Esophagus muscularis mucosa (tissue), 4 donors: ENCODE measurements around the gene FBXO31. TPM values are rescaled to one million over a fixed set of nuclear protein-coding genes. Genes with fewer than 3 reads are reported as not detected.

Experiments
- DNase-seq: peaks from one replicate; pipeline ENCODE4 v3.0.0-alpha.2; 2017; ENCODE audit errors: extremely low spot score
- H3K27ac ChIP-seq, 4 donors: fragments of 200-600 bp; sonication (generic); replicated peaks in 1 of 4; 1 replicate in 3 of 4; 2 replicates in 1 of 4; pipeline ENCODE4 v1.5.1; 2016 to 2019; ENCODE audit warnings: mild to moderate bottlenecking in 1 of 4
- H3K27me3 ChIP-seq, 4 donors: fragments of 200-600 bp; sonication (generic); one replicate each; pipeline versions ENCODE4 v1.5.1 to v1.6.0; 2016 to 2019
- H3K36me3 ChIP-seq, 4 donors: fragments of 200-600 bp; sonication (generic); one replicate each; pipeline ENCODE4 v1.5.1; 2016 to 2019
- H3K4me1 ChIP-seq, 4 donors: fragments of 200-600 bp; sonication (generic); one replicate each; pipeline ENCODE4 v1.5.1; 2016 to 2019
- H3K4me3 ChIP-seq, 4 donors: fragments of 200-600 bp; sonication (generic); 1 replicate in 2 of 4; 2 replicates in 2 of 4; pipeline ENCODE4 v1.5.1; 2016 to 2019; ENCODE audit warnings: mild to moderate bottlenecking in 4 of 4, moderate library complexity in 1 of 4
- H3K9me3 ChIP-seq, 4 donors: fragments of 200-600 bp; sonication (generic); 1 replicate in 3 of 4; 2 replicates in 1 of 4; pipeline ENCODE4 v1.5.1; 2016 to 2019
- EP300 ChIP-seq: sonication (generic); formaldehyde crosslinking; IDR thresholded peaks from one replicate; pipeline ENCODE4 v1.6.1; 2017; ENCODE audit warnings: antibody characterized with exemption
- POLR2A ChIP-seq: fragments of 450-650 bp; IDR thresholded peaks from one replicate; pipeline ENCODE4 v1.6.1; 2017; ENCODE audit warnings: antibody characterized with exemption, moderate library complexity, mild to moderate bottlenecking, low read depth
- POLR2AphosphoS5 ChIP-seq, 2 donors: sonication (generic); formaldehyde crosslinking; IDR thresholded peaks; one replicate each; pipeline ENCODE4 v1.6.1; 2017; ENCODE audit warnings: antibody characterized with exemption in 2 of 2
- WGBS: methylation state at CpG from one replicate; pipeline ENCODE4 v1.1.5; 2018; 5-methylcytosine and 5-hydroxymethylcytosine counted together
- intact Hi-C: fragments of 100-400 bp; cut with DNase I; formaldehyde crosslinking; loops from one replicate; pipeline ENCODE4 v1.15.1; 2023
- total RNA-seq, 4 donors: library from RNA; depleted of rRNA; stranded (reverse); fragments of >200 nt; gene quantifications; one replicate each; pipeline versions ENCODE4 v1.1.0 to v1.2.1, GENCODE V29; 2016
- TF ChIP-seq, protein P1 (sequence below), 3 experiments: fragments of 200-600 bp in 2 of 3; fragments of 450-650 bp in 1 of 3; sonication (generic) in 2 of 3; IDR thresholded peaks; one replicate each; pipeline ENCODE4 v1.5.1; 2017 to 2019; ENCODE audit warnings: antibody characterized with exemption in 3 of 3, mild to moderate bottlenecking in 2 of 3, moderate library complexity in 1 of 3

The FBXO31 gene
- total RNA-seq, 4 donors from 2014 or later = 68.8 to 173 (median 102) TPM

DNA sequence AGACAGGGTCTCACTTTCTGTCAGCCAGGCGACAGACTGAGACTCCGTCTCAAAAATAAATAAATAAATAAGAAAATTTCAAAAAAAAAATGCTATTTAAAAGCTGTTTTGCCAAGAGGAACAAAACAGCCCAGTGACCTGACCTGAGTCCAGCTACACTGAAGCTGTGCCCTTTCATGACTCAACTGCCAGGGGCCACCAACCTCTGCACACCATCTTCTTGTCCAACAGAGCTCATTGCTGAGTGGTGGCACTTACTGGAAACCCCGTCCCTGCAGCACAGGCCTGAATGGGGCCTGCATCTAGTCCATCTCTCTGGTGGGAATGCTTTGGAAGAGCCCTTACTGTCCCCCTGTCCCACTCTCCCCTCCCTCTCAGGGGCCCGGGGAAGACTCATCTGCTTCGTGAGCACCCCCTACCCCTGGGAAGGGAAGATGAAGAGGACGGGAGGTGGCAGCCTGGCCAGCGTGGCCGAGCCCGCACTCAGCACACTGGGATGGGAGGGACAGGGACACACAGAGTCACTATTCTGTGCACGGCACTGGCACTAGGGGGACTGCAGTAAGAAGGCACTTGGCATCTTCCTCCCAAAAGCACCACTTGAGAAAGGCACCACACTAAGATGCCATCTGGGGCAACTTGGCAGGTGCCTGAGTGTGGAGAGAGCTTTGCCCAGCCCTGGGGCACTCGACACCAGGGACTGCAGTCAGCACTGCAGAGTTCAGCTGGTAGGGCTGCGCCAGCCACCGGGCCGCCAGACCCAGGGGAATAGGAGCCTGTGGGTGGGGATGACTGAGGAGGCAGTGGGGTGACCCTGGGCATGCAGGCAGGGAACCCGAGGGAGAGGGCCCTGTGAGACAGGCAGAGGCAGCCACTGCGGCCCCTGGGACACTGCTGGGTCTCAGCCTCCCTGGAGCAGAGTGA is 13.5 kb downstream of the FBXO31 start:
- Histone ChIP-seq H3K27me3 (no peaks in the 10 kb centered on the region), H3K36me3 (peaks cover 0 to 17% (median 12%) of the 10 kb centered on the region in 4 donors), H3K9me3 (no peaks in the 10 kb centered on the region), H3K4me3 (no peak overlapping the region), H3K27ac (no peak overlapping the region), H3K4me1 (peaks cover 61 to 84% (median 78%) of the 10 kb centered on the region in 4 donors)
- TF ChIP-seq POLR2A (no peak), POLR2AphosphoS5 (IDR thresholded peaks at IDR 0.05) (no peak), EP300 (no peak)
- TF ChIP-seq, protein P1, sequence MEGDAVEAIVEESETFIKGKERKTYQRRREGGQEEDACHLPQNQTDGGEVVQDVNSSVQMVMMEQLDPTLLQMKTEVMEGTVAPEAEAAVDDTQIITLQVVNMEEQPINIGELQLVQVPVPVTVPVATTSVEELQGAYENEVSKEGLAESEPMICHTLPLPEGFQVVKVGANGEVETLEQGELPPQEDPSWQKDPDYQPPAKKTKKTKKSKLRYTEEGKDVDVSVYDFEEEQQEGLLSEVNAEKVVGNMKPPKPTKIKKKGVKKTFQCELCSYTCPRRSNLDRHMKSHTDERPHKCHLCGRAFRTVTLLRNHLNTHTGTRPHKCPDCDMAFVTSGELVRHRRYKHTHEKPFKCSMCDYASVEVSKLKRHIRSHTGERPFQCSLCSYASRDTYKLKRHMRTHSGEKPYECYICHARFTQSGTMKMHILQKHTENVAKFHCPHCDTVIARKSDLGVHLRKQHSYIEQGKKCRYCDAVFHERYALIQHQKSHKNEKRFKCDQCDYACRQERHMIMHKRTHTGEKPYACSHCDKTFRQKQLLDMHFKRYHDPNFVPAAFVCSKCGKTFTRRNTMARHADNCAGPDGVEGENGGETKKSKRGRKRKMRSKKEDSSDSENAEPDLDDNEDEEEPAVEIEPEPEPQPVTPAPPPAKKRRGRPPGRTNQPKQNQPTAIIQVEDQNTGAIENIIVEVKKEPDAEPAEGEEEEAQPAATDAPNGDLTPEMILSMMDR (IDR thresholded peaks at IDR 0.05) = no peak
- intact Hi-C loops = no loop called here
- DNase-seq = no peak
- WGBS = 80% methylated on average over 12 of the region's 16 CpGs

DNA sequence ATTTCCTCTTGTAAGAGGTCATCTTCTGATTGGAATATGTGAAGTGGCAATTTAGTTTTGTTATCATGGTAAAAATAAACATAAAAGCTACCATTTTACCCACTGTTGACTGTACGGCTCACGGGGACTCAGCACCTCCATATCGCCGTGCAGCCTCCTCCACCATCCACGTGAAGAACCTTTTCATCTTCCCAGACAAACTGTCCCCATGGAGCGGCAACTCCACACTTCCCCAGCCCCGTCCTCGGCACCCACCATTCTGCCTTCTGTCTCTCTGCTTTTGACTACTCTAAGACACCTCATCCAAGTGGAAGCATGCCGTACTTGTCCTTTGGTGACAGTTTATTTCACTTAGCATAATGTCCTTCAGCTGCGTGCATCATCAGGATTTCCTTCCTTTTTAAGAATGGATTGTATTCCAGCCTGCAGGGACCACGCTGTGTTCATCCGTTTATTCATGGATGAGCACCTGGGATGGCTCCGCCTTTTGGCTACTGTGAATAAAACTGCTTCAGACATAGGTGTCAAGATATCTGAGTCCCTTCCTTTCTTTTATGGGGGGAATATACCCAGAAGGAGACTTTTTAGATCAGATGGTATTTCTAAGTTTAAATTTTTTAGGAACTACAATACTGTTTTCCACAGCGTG is 14.3 kb downstream of the FBXO31 start:
- 83% methylated on average over 14 of the region's 14 CpGs for WGBS

DNA sequence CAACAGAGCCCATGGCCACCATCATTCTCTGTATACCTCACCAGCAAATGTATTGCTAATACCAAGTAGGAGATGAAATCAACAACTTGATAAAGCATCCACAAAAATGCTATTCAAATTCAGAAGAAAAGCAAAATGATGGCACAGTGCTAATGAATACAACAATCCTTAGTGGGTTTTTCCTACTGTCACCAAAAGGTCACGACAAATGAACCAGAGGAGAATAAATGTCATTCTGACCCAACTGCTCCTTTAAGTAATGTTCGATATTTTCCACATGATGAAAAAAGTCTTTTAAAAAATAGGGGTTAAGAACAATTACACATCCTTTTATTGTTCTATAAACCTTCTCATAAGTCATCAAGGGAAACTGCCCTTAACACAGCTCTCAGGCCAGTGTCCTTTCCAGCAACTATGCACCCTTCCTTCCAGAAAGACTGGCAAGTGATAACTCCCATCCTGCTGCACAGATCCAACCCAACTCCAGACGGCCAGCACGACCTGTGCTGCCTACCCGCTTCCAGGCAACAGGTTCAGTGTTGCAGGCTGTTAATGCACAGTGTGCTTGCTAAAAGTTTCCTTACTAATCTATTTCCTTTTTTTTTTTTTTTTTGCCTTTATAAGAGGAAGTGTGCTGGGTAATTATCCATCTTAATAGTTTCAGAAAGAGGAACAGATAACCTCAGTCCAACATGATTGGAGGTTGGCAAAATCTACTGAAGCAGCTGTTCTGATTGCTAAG is 15.4 kb downstream of the FBXO31 start:
- intact Hi-C loops = no loop called here
- Histone ChIP-seq H3K36me3 (peaks cover 0 to 18% (median 12%) of the 10 kb centered on the region in 4 donors), H3K27ac (peak overlapping the region; percentile 5 to 46 (median 24)), H3K4me3 (no peak overlapping the region), H3K4me1 (peaks cover 72 to 88% (median 82%) of the 10 kb centered on the region in 4 donors), H3K27me3 (no peaks in the 10 kb centered on the region), H3K9me3 (no peaks in the 10 kb centered on the region)
- DNase-seq = no peak
- 67% methylated on average over 5 of the region's 5 CpGs for WGBS
- peak; percentile 42 to 48 for TF ChIP-seq POLR2AphosphoS5 (IDR thresholded peaks at IDR 0.05)
- TF ChIP-seq EP300 = no peak
- TF ChIP-seq, protein P1 (IDR thresholded peaks at IDR 0.05) = no peak

More for the DNA sequence above, 14.3 kb downstream of the FBXO31 start:
- TF ChIP-seq POLR2A (no peak), POLR2AphosphoS5 (IDR thresholded peaks at IDR 0.05) (peak in 1 of 2 donors; percentile 28), EP300 (no peak)
- TF ChIP-seq, protein P1 (IDR thresholded peaks at IDR 0.05) = no peak
- H3K27ac ChIP-seq = peak overlapping the region in 3 of 4 donors; percentile 16 to 46 (median 41)
- H3K9me3 ChIP-seq = no peaks in the 10 kb centered on the region
- peaks cover 0 to 18% (median 12%) of the 10 kb centered on the region in 4 donors for H3K36me3 ChIP-seq
- peaks cover 65 to 86% (median 78%) of the 10 kb centered on the region in 4 donors for H3K4me1 ChIP-seq
- no peaks in the 10 kb centered on the region for H3K27me3 ChIP-seq
- H3K4me3 ChIP-seq = no peak overlapping the region
- intact Hi-C loops = no loop called here
- no peak for DNase-seq

DNA sequence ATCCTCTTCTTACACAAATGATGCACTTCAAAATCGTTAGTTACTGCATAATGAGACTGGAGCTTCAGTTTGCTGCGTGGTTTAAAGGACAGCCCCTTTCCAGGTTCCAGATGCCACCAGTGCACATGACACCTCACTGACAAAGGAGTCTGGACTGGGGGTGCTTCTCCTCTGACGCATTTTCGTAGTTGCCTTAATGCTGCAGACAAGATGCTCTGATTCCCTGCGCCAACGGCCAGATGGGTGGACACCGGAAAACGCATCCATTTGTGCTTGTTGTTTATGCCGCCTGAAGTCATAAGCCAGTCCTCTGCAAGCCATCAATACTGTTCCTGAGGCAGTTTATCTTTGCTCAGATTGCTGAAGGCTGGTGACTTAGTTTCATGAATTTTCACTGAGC is 16.0 kb downstream of the FBXO31 start:
- Histone ChIP-seq H3K27ac (peak overlapping the region in 1 of 4 donors; percentile 31), H3K4me3 (no peak overlapping the region), H3K27me3 (no peaks in the 10 kb centered on the region), H3K36me3 (peaks cover 0 to 18% (median 13%) of the 10 kb centered on the region in 4 donors), H3K4me1 (peaks cover 74 to 88% (median 84%) of the 10 kb centered on the region in 4 donors), H3K9me3 (no peaks in the 10 kb centered on the region)
- TF ChIP-seq POLR2AphosphoS5 (IDR thresholded peaks at IDR 0.05) (no peak), EP300 (no peak), POLR2A (no peak)
- TF ChIP-seq, protein P1 (IDR thresholded peaks at IDR 0.05) = no peak
- intact Hi-C loops = no loop called here
- WGBS = 84% methylated on average over 9 of the region's 9 CpGs
- no peak for DNase-seq
